HCT116 (cell line): ENCODE results near the gene WDR20. TPM values are rescaled to one million over a fixed set of nuclear protein-coding genes. Genes with fewer than 3 reads are reported as not detected.

Experiments
- ATAC-seq: fragments of 200-7000 bp; cut with Tn5 transposase; 2 replicates; pipeline ENCODE4 v1.9.1; 2020; ENCODE audit warnings: mild to moderate bottlenecking, moderate library complexity
- BruUV-seq: library from RNA; stranded (reverse); fragments of 400-500 nt; replicated peaks from 2 replicates; lab custom pipeline; 2021; lab: Mats Ljungman, UMichigan
- CTCF ChIA-PET: fragments of 300-600 bp; sonication (Branson Sonifier 250); formaldehyde crosslinking; loops from one replicate; lab custom pipeline; 2021; ENCODE audit warnings: antibody characterized with exemption; lab: Charles Lee
- POLR2A ChIA-PET: fragments of 300-600, 350-600 bp; sonication (Branson Sonifier 250); formaldehyde crosslinking; loops from one replicate; lab custom pipeline; 2021; ENCODE audit warnings: antibody characterized with exemption; lab: Charles Lee
- RAD21 ChIA-PET, 2 experiments: fragments of 300-600 bp; sonication (Branson Sonifier 250); formaldehyde crosslinking; loops; one replicate each; lab custom pipeline; 2023; ENCODE audit warnings: low total read pairs in 2 of 2; ENCODE audit not compliant: uncharacterized antibody in 2 of 2, unreplicated experiment in 2 of 2, low non-redundant PET in 1 of 2; lab: Charles Lee
- DNase-seq: peaks from one replicate; pipeline ENCODE4 v3.0.0-alpha.2; 2010; ENCODE audit warnings: low read depth, low spot score
- H2AFZ ChIP-seq: fragments of 200-600 bp; shearing (Covaris generic), sonication (generic); 2 replicates; pipeline ENCODE4 v1.6.1; 2017; ENCODE audit warnings: low read depth, mixed run types, mixed read lengths, antibody characterized with exemption, low read length; ENCODE audit not compliant: poor library complexity, severe bottlenecking
- H3K27ac ChIP-seq: 2 replicates; pipeline ENCODE4 v1.5.1; 2012; ENCODE audit warnings: low read depth, low read length
- H3K27me3 ChIP-seq: fragments of 200-600 bp; sonication (generic); 2 replicates; pipeline ENCODE4 v1.6.1; 2016; ENCODE audit warnings: mixed run types, low read length, mixed read lengths; ENCODE audit not compliant: insufficient read depth
- H3K36me3 ChIP-seq, 2 experiments: fragments of 200-500 bp in 1 of 2; fragments of 200-600 bp in 1 of 2; sonication (Bioruptor generic) in 1 of 2; sonication (generic) in 1 of 2; 2 replicates each; pipeline versions ENCODE4 v1.5.1 to v1.6.1; 2014 to 2016; ENCODE audit warnings: low read length in 2 of 2, inconsistent platforms in 1 of 2, mixed read lengths in 1 of 2, mixed run types in 1 of 2; ENCODE audit not compliant: insufficient read depth in 2 of 2, control insufficient read depth in 1 of 2
- H3K4me1 ChIP-seq, 2 experiments: fragments of 200-600 bp in 1 of 2; sonication (generic) in 1 of 2; 2 replicates each; pipeline versions ENCODE4 v1.5.1 to v1.6.1; 2012 to 2017; ENCODE audit warnings: low read length in 2 of 2, inconsistent platforms in 1 of 2, mild to moderate bottlenecking in 1 of 2, mixed read lengths in 1 of 2, mixed run types in 1 of 2, moderate library complexity in 1 of 2; ENCODE audit not compliant: insufficient read depth in 2 of 2, control insufficient read depth in 1 of 2
- H3K4me2 ChIP-seq: fragments of 200-600 bp; sonication (generic); 2 replicates; pipeline ENCODE4 v1.6.1; 2017; ENCODE audit warnings: mixed run types, low read length, mixed read lengths
- H3K4me3 ChIP-seq, 2 experiments: fragments of 200-600 bp in 1 of 2; sonication (generic) in 1 of 2; replicated peaks in 1 of 2; 2 replicates each; pipeline ENCODE4 v1.5.1; 2011 to 2016; ENCODE audit warnings: low read length in 2 of 2, control low read depth in 1 of 2, low read depth in 1 of 2, mild to moderate bottlenecking in 1 of 2, mixed read lengths in 1 of 2, mixed run types in 1 of 2
- H3K79me2 ChIP-seq: fragments of 200-600 bp; sonication (generic); 2 replicates; pipeline ENCODE4 v1.6.1; 2017; ENCODE audit warnings: mild to moderate bottlenecking, mixed run types, low read length, moderate library complexity, mixed read lengths; ENCODE audit not compliant: insufficient read depth
- H3K9ac ChIP-seq: fragments of 200-600 bp; sonication (generic); 2 replicates; pipeline ENCODE4 v1.6.1; 2016; ENCODE audit warnings: low read length, mixed read lengths
- H3K9me2 ChIP-seq: fragments of 200-600 bp; sonication (generic), shearing (Covaris generic); 2 replicates; pipeline ENCODE4 v1.6.1; 2017; ENCODE audit warnings: mixed run types, mild to moderate bottlenecking, moderate library complexity; ENCODE audit not compliant: insufficient read depth
- H3K9me3 ChIP-seq, 2 experiments: fragments of 200-500 bp in 1 of 2; fragments of 200-600 bp in 1 of 2; sonication (Bioruptor generic) in 1 of 2; sonication (generic) in 1 of 2; 2 replicates each; pipeline ENCODE4 v1.6.1; 2014 to 2017; ENCODE audit warnings: low read length in 2 of 2, mixed read lengths in 2 of 2, inconsistent platforms in 1 of 2, low read depth in 1 of 2, mild to moderate bottlenecking in 1 of 2, mixed run types in 1 of 2, moderate library complexity in 1 of 2; ENCODE audit not compliant: control insufficient read depth in 1 of 2, insufficient read depth in 1 of 2
- H4K20me1 ChIP-seq: fragments of 200-600 bp; sonication (generic), shearing (Covaris generic); 2 replicates; pipeline ENCODE4 v1.6.1; 2017; ENCODE audit warnings: mixed run types, mild to moderate bottlenecking, moderate library complexity; ENCODE audit not compliant: insufficient read depth
- ATF3 ChIP-seq: IDR thresholded peaks from 2 replicates; pipeline ENCODE4 v1.6.1; 2012
- CBX3 ChIP-seq: IDR thresholded peaks from 2 replicates; pipeline ENCODE4 v1.6.1; 2012; ENCODE audit warnings: low read depth
- CEBPB ChIP-seq: IDR thresholded peaks from 2 replicates; pipeline ENCODE4 v1.6.1; 2012; ENCODE audit warnings: low read depth
- EGR1 ChIP-seq: IDR thresholded peaks from 2 replicates; pipeline ENCODE4 v1.6.1; 2012; ENCODE audit warnings: low read depth
- EZH2phosphoT487 ChIP-seq: fragments of 200-600 bp; IDR thresholded peaks from 2 replicates; pipeline ENCODE4 v1.6.1; 2018; ENCODE audit warnings: antibody characterized with exemption, borderline replicate concordance
- MAX ChIP-seq: IDR thresholded peaks from 2 replicates; pipeline ENCODE4 v1.6.1; 2012
- REST ChIP-seq: IDR thresholded peaks from 2 replicates; pipeline ENCODE4 v1.6.1; 2012; ENCODE audit warnings: low read depth
- SIN3A ChIP-seq: IDR thresholded peaks from 2 replicates; pipeline ENCODE4 v1.6.1; 2012; ENCODE audit warnings: low read depth
- SP1 ChIP-seq: IDR thresholded peaks from 2 replicates; pipeline ENCODE4 v1.6.1; 2012; ENCODE audit warnings: low read depth
- SRF ChIP-seq: IDR thresholded peaks from 2 replicates; pipeline ENCODE4 v1.6.1; 2012; ENCODE audit warnings: low read depth
- YY1 ChIP-seq: IDR thresholded peaks from 2 replicates; pipeline ENCODE4 v1.6.1; 2011; ENCODE audit warnings: low read length, low read depth, moderate library complexity, mild to moderate bottlenecking; ENCODE audit not compliant: insufficient replicate concordance; ENCODE audit errors: extremely low read depth
- ZBTB33 ChIP-seq: IDR thresholded peaks from 2 replicates; pipeline ENCODE4 v1.6.1; 2011; ENCODE audit warnings: mild to moderate bottlenecking, low read length, moderate library complexity; ENCODE audit not compliant: insufficient replicate concordance; ENCODE audit errors: extremely low read depth
- ZFX ChIP-seq: fragments of 450-650 bp; IDR thresholded peaks from 2 replicates; pipeline ENCODE4 v1.6.1; 2017
- intact Hi-C: fragments of 100-400 bp; cut with micrococcal nuclease; formaldehyde crosslinking; loops from 2 replicates; pipeline ENCODE4 v1.10.0; 2022
- total RNA-seq: library from RNA; stranded (reverse); gene quantifications from one replicate; pipeline ENCODE4 v1.2.1, GENCODE V29; 2021; ENCODE audit not compliant: unreplicated experiment

The WDR20 gene
- total RNA-seq, 1 experiment from 2014 or later: 21.1 TPM

DNA sequence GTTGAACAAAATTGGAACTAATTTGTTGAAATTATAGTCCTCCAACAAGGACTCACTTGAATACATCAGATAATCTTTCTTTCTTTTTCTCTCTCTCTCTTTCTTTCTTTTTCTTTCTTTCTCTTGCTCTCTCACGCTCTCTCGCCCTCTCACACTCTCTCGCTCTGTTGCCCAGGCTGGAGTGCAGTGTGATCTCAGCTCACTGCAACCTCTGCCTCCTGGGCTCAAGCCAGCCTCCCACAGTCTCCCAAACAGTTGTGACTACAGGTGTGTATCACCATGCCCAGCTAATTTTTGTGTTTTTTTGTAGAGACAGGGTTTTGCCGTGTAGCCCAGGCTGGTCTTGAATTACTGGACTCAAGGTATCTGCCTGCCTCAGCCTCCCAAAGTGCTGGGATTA lies 22.8 kb downstream of the WDR20 start:
- ATAC-seq (no peak), DNase-seq (no peak)
- Histone ChIP-seq H3K4me3 (no peak overlapping the region), H3K9me2 (no peaks in the 10 kb centered on the region), H3K79me2 (peaks cover 71% of the 10 kb centered on the region), H3K36me3 (no peaks in the 10 kb centered on the region), H3K27me3 (no peaks in the 10 kb centered on the region), H3K9ac (no peak overlapping the region), H4K20me1 (peaks cover 6% of the 10 kb centered on the region; the same call in 1 of the 2 replicates), H3K27ac (no peak overlapping the region), H3K4me1 (no peaks in the 10 kb centered on the region), H2AFZ (no peak overlapping the region), H3K9me3 (no peaks in the 10 kb centered on the region), H3K4me2 (no peak overlapping the region)
- no TSS peak for BruUV-seq
- POLR2A ChIA-PET: no interaction called here
- TF ChIP-seq MAX: no peak
- no peak for TF ChIP-seq CBX3
- TF ChIP-seq EZH2phosphoT487: no peak
- no peak for TF ChIP-seq YY1
- TF ChIP-seq SIN3A: no peak
- no peak for TF ChIP-seq EGR1
- TF ChIP-seq REST: no peak
- TF ChIP-seq ATF3: no peak
- no peak for TF ChIP-seq CEBPB
- no peak for TF ChIP-seq ZFX
- TF ChIP-seq SRF: no peak
- TF ChIP-seq ZBTB33: no peak
- TF ChIP-seq SP1: no peak
- RAD21 ChIA-PET: no interaction called here
- intact Hi-C loops: no loop called here
- CTCF ChIA-PET: no interaction called here
